ENCODE data around the gene SPATA31E1.
"Not testable (repeated sequence)": the region's sequence is repeated elsewhere in the genome, so short reads cannot be mapped to it uniquely, and the experiment has no call there.

- not testable (repeated sequence) for TF ChIP-seq CTCF (IDR thresholded peaks at IDR 0.05); EZH2 (IDR thresholded peaks at IDR 0.05; ENCODE audit: borderline replicate concordance, insufficient read depth, low read depth, low read length, poor library complexity, severe bottlenecking)
Measured at GRCh38 chr9:87917662-87918061, 35.0 kb downstream of the SPATA31E1 start, which contains the start of gene SPATA31C1.

Data from B cell (primary cell).